ENCODE data around the gene RRM1.

DNA sequence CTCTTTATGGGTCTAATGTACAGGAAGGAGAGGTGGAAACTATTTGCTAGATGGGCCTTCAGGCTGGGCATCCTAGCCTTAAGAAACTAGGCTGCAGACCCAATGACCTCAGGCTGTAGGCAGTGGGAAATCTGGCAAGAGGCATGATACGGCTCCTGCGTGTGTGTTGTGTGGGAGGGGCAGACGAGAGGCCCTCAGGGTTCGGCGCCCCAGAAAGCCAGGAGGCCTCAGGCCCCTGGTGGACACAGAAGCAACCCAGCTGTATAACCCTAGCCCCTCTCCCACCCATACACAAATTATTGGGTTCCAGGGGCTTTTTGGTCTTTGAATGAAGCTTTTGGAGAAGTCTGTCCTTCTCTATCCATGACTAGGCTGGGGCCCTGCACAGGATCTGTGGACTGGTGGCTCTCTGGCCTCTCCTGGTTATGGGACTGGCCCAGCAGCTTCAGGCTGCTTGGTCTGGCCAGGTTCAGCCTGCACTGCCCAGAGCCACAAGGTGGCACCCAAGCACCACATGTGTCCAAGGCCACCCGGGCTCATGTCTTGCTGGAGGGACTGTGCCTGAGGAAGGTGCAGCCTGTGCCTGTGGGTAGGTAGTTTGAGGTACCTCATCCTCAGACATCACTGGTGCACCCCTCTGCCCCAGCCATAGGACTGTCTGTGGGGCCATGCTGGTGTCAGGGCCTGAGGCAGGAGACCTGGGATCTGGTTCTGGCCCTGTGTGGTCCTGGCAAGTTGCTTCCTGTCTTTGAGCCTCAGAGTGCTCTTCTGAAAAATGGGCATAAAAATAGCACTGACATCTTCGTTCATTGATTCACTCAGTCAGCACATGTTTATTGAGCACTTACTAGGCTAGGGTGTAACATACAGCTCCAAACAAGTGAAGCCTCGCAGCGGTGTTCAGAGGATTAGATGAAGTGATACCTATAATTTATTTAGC, 87.5 kb downstream of the RRM1 start:
- no peak for TF ChIP-seq POLR2A (IDR thresholded peaks at IDR 0.05)
- TF ChIP-seq, protein P1, sequence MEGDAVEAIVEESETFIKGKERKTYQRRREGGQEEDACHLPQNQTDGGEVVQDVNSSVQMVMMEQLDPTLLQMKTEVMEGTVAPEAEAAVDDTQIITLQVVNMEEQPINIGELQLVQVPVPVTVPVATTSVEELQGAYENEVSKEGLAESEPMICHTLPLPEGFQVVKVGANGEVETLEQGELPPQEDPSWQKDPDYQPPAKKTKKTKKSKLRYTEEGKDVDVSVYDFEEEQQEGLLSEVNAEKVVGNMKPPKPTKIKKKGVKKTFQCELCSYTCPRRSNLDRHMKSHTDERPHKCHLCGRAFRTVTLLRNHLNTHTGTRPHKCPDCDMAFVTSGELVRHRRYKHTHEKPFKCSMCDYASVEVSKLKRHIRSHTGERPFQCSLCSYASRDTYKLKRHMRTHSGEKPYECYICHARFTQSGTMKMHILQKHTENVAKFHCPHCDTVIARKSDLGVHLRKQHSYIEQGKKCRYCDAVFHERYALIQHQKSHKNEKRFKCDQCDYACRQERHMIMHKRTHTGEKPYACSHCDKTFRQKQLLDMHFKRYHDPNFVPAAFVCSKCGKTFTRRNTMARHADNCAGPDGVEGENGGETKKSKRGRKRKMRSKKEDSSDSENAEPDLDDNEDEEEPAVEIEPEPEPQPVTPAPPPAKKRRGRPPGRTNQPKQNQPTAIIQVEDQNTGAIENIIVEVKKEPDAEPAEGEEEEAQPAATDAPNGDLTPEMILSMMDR (IDR thresholded peaks at IDR 0.05) = peak in 5 of 6 experiments; percentile 37 to 70 (median 43)
